H1 (cell line): Measurements from ENCODE around the gene FKBP5. TPM values are rescaled to one million over a fixed set of nuclear protein-coding genes. Genes with fewer than 3 reads are reported as not detected.
A peak's percentile ranks its signal among the peaks of the same experiment; 100 is the strongest.

Experiments
- BCL11A ChIP-seq, 2 experiments: IDR thresholded peaks; one replicate each; pipeline ENCODE4 v1.6.1; 2011; ENCODE audit warnings: low read depth in 2 of 2, low read length in 2 of 2, mild to moderate bottlenecking in 2 of 2
- HDAC2 ChIP-seq, 2 experiments: fragments of 300-600 bp in 1 of 2; sonication (generic) in 1 of 2; IDR thresholded peaks; 2 replicates each; pipeline ENCODE4 v1.6.1; 2011 to 2012; ENCODE audit warnings: low read depth in 2 of 2, low read length in 2 of 2, mild to moderate bottlenecking in 2 of 2, moderate library complexity in 2 of 2, borderline replicate concordance in 1 of 2, inconsistent platforms in 1 of 2
- JUND ChIP-seq: IDR thresholded peaks from 2 replicates; pipeline ENCODE4 v1.6.1; 2011; ENCODE audit warnings: mild to moderate bottlenecking, improper control_type of control experiment, low read length
- POLR2AphosphoS5 ChIP-seq: IDR thresholded peaks from 2 replicates; pipeline ENCODE4 v1.6.1; 2011; ENCODE audit warnings: low read depth, low read length
- POU5F1 ChIP-seq: IDR thresholded peaks from 2 replicates; pipeline ENCODE4 v1.6.1; 2011; ENCODE audit warnings: low read depth, mild to moderate bottlenecking, low read length, moderate library complexity
- RXRA ChIP-seq: IDR thresholded peaks from 2 replicates; pipeline ENCODE4 v1.6.1; 2011; ENCODE audit warnings: low read depth, mild to moderate bottlenecking, low read length, moderate library complexity; ENCODE audit not compliant: insufficient read depth
- SP1 ChIP-seq: IDR thresholded peaks from 2 replicates; pipeline ENCODE4 v1.6.1; 2011; ENCODE audit warnings: low read depth, low read length
- SP2 ChIP-seq: IDR thresholded peaks from 2 replicates; pipeline ENCODE4 v1.6.1; 2012; ENCODE audit warnings: mild to moderate bottlenecking, low read length, inconsistent platforms
- USF2 ChIP-seq: IDR thresholded peaks from 2 replicates; pipeline ENCODE4 v1.6.1; 2011; ENCODE audit warnings: low read length, improper control_type of control experiment
- polyA plus RNA-seq, 7 experiments: library from polyadenylated mRNA; depleted of rRNA in 3 of 7; stranded (reverse) in 5 of 7; unstranded in 2 of 7; fragments of >200 nt in 5 of 7; fragments of 200-250 nt in 2 of 7; gene quantifications; 1 replicate in 5 of 7; 2 replicates in 1 of 7; 4 replicates in 1 of 7; pipeline versions ENCODE4 v1.2.1 to v1.2.3, GENCODE V29; 2011 to 2013; ENCODE audit warnings: missing spikeins in 2 of 7, mixed read lengths in 2 of 7
- total RNA-seq: library from RNA; stranded (reverse); fragmentation: NEBNext Ultra II Directional; extraction: Animal tissue kit (Norgen Biotek cat#: 25700); gene quantifications from 2 replicates; pipeline ENCODE4 v1.2.1, GENCODE V29; 2021
- TF ChIP-seq, protein P1 (sequence below): fragments of 300-600 bp; sonication (generic); IDR thresholded peaks from 2 replicates; pipeline ENCODE4 v1.7.1; 2012; ENCODE audit warnings: low read length, moderate library complexity, mild to moderate bottlenecking, inconsistent platforms; ENCODE audit not compliant: insufficient replicate concordance
- TF ChIP-seq, protein P2 (sequence below): IDR thresholded peaks from 2 replicates; pipeline ENCODE4 v1.6.1; 2011; ENCODE audit warnings: low read depth, mild to moderate bottlenecking, low read length; ENCODE audit not compliant: insufficient read depth

The FKBP5 gene
- total and polyA plus RNA-seq, 2 of the 8 experiments (the other 6 are each of a cell fraction or from before 2014, with no cell fraction given): 14.3 to 40.4 TPM

GRCh38 chr6:35718375-35718736 is 29.6 kb upstream of the FKBP5 start (continued):
- TF ChIP-seq, protein P1, sequence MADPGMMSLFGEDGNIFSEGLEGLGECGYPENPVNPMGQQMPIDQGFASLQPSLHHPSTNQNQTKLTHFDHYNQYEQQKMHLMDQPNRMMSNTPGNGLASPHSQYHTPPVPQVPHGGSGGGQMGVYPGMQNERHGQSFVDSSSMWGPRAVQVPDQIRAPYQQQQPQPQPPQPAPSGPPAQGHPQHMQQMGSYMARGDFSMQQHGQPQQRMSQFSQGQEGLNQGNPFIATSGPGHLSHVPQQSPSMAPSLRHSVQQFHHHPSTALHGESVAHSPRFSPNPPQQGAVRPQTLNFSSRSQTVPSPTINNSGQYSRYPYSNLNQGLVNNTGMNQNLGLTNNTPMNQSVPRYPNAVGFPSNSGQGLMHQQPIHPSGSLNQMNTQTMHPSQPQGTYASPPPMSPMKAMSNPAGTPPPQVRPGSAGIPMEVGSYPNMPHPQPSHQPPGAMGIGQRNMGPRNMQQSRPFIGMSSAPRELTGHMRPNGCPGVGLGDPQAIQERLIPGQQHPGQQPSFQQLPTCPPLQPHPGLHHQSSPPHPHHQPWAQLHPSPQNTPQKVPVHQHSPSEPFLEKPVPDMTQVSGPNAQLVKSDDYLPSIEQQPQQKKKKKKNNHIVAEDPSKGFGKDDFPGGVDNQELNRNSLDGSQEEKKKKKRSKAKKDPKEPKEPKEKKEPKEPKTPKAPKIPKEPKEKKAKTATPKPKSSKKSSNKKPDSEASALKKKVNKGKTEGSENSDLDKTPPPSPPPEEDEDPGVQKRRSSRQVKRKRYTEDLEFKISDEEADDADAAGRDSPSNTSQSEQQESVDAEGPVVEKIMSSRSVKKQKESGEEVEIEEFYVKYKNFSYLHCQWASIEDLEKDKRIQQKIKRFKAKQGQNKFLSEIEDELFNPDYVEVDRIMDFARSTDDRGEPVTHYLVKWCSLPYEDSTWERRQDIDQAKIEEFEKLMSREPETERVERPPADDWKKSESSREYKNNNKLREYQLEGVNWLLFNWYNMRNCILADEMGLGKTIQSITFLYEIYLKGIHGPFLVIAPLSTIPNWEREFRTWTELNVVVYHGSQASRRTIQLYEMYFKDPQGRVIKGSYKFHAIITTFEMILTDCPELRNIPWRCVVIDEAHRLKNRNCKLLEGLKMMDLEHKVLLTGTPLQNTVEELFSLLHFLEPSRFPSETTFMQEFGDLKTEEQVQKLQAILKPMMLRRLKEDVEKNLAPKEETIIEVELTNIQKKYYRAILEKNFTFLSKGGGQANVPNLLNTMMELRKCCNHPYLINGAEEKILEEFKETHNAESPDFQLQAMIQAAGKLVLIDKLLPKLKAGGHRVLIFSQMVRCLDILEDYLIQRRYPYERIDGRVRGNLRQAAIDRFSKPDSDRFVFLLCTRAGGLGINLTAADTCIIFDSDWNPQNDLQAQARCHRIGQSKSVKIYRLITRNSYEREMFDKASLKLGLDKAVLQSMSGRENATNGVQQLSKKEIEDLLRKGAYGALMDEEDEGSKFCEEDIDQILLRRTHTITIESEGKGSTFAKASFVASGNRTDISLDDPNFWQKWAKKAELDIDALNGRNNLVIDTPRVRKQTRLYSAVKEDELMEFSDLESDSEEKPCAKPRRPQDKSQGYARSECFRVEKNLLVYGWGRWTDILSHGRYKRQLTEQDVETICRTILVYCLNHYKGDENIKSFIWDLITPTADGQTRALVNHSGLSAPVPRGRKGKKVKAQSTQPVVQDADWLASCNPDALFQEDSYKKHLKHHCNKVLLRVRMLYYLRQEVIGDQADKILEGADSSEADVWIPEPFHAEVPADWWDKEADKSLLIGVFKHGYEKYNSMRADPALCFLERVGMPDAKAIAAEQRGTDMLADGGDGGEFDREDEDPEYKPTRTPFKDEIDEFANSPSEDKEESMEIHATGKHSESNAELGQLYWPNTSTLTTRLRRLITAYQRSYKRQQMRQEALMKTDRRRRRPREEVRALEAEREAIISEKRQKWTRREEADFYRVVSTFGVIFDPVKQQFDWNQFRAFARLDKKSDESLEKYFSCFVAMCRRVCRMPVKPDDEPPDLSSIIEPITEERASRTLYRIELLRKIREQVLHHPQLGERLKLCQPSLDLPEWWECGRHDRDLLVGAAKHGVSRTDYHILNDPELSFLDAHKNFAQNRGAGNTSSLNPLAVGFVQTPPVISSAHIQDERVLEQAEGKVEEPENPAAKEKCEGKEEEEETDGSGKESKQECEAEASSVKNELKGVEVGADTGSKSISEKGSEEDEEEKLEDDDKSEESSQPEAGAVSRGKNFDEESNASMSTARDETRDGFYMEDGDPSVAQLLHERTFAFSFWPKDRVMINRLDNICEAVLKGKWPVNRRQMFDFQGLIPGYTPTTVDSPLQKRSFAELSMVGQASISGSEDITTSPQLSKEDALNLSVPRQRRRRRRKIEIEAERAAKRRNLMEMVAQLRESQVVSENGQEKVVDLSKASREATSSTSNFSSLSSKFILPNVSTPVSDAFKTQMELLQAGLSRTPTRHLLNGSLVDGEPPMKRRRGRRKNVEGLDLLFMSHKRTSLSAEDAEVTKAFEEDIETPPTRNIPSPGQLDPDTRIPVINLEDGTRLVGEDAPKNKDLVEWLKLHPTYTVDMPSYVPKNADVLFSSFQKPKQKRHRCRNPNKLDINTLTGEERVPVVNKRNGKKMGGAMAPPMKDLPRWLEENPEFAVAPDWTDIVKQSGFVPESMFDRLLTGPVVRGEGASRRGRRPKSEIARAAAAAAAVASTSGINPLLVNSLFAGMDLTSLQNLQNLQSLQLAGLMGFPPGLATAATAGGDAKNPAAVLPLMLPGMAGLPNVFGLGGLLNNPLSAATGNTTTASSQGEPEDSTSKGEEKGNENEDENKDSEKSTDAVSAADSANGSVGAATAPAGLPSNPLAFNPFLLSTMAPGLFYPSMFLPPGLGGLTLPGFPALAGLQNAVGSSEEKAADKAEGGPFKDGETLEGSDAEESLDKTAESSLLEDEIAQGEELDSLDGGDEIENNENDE: no peak
- TF ChIP-seq POU5F1 (no peak), SP2 (no peak), HDAC2 (IDR thresholded peaks at IDR 0.05; ENCODE audit: borderline replicate concordance in 1 of 2, low read depth in 2 of 2, low read length in 2 of 2) (no peak), JUND (no peak), SP1 (peak; percentile 45; the same call in 1 of the 2 replicates), BCL11A (IDR thresholded peaks at IDR 0.05; ENCODE audit: low read depth in 2 of 2, low read length in 2 of 2) (no peak), POLR2AphosphoS5 (no peak), RXRA (no peak), USF2 (no peak)
- TF ChIP-seq, protein P2, sequence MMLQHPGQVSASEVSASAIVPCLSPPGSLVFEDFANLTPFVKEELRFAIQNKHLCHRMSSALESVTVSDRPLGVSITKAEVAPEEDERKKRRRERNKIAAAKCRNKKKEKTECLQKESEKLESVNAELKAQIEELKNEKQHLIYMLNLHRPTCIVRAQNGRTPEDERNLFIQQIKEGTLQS: no peak
